ENCODE results near the gene SLC16A1. TPM values are rescaled to one million over a fixed set of nuclear protein-coding genes. Genes with fewer than 3 reads are reported as not detected.

Gene SLC16A1
- total and polyA plus RNA-seq, 2 of the 8 experiments (the other 6 are each of a cell fraction or from before 2014, with no cell fraction given) = 435 to 545 TPM

DNA sequence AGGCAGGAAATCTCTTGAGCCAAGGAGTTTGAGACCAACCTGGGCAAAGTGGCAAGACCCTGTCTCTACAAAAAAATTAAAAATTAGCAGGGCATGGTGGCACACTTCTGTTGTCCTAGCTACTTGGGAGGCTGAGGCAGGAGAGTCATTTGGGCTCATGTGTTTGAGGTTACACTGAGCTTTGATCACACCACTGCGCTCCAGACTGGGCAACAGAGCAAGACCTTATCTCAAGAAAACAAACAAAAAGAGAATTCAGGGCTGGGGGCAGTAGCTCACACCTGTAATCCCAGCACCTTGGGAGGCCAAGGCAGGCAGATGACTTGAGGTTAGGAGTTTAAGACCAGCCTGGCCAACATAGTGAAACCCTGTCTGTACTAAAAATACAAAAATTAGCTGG is 17.8 kb upstream of the SLC16A1 start (continued):
- no peak for TF ChIP-seq RAD21 (IDR thresholded peaks at IDR 0.05 in 1 of 2, conservative IDR thresholded peaks at IDR 0.05 in 1 of 2; ENCODE audit: low read depth in 2 of 2, low read length in 2 of 2)
- TF ChIP-seq, protein P1, sequence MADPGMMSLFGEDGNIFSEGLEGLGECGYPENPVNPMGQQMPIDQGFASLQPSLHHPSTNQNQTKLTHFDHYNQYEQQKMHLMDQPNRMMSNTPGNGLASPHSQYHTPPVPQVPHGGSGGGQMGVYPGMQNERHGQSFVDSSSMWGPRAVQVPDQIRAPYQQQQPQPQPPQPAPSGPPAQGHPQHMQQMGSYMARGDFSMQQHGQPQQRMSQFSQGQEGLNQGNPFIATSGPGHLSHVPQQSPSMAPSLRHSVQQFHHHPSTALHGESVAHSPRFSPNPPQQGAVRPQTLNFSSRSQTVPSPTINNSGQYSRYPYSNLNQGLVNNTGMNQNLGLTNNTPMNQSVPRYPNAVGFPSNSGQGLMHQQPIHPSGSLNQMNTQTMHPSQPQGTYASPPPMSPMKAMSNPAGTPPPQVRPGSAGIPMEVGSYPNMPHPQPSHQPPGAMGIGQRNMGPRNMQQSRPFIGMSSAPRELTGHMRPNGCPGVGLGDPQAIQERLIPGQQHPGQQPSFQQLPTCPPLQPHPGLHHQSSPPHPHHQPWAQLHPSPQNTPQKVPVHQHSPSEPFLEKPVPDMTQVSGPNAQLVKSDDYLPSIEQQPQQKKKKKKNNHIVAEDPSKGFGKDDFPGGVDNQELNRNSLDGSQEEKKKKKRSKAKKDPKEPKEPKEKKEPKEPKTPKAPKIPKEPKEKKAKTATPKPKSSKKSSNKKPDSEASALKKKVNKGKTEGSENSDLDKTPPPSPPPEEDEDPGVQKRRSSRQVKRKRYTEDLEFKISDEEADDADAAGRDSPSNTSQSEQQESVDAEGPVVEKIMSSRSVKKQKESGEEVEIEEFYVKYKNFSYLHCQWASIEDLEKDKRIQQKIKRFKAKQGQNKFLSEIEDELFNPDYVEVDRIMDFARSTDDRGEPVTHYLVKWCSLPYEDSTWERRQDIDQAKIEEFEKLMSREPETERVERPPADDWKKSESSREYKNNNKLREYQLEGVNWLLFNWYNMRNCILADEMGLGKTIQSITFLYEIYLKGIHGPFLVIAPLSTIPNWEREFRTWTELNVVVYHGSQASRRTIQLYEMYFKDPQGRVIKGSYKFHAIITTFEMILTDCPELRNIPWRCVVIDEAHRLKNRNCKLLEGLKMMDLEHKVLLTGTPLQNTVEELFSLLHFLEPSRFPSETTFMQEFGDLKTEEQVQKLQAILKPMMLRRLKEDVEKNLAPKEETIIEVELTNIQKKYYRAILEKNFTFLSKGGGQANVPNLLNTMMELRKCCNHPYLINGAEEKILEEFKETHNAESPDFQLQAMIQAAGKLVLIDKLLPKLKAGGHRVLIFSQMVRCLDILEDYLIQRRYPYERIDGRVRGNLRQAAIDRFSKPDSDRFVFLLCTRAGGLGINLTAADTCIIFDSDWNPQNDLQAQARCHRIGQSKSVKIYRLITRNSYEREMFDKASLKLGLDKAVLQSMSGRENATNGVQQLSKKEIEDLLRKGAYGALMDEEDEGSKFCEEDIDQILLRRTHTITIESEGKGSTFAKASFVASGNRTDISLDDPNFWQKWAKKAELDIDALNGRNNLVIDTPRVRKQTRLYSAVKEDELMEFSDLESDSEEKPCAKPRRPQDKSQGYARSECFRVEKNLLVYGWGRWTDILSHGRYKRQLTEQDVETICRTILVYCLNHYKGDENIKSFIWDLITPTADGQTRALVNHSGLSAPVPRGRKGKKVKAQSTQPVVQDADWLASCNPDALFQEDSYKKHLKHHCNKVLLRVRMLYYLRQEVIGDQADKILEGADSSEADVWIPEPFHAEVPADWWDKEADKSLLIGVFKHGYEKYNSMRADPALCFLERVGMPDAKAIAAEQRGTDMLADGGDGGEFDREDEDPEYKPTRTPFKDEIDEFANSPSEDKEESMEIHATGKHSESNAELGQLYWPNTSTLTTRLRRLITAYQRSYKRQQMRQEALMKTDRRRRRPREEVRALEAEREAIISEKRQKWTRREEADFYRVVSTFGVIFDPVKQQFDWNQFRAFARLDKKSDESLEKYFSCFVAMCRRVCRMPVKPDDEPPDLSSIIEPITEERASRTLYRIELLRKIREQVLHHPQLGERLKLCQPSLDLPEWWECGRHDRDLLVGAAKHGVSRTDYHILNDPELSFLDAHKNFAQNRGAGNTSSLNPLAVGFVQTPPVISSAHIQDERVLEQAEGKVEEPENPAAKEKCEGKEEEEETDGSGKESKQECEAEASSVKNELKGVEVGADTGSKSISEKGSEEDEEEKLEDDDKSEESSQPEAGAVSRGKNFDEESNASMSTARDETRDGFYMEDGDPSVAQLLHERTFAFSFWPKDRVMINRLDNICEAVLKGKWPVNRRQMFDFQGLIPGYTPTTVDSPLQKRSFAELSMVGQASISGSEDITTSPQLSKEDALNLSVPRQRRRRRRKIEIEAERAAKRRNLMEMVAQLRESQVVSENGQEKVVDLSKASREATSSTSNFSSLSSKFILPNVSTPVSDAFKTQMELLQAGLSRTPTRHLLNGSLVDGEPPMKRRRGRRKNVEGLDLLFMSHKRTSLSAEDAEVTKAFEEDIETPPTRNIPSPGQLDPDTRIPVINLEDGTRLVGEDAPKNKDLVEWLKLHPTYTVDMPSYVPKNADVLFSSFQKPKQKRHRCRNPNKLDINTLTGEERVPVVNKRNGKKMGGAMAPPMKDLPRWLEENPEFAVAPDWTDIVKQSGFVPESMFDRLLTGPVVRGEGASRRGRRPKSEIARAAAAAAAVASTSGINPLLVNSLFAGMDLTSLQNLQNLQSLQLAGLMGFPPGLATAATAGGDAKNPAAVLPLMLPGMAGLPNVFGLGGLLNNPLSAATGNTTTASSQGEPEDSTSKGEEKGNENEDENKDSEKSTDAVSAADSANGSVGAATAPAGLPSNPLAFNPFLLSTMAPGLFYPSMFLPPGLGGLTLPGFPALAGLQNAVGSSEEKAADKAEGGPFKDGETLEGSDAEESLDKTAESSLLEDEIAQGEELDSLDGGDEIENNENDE (IDR thresholded peaks at IDR 0.05; ENCODE audit: insufficient replicate concordance, low read length) = no peak
- TF ChIP-seq, protein P2, sequence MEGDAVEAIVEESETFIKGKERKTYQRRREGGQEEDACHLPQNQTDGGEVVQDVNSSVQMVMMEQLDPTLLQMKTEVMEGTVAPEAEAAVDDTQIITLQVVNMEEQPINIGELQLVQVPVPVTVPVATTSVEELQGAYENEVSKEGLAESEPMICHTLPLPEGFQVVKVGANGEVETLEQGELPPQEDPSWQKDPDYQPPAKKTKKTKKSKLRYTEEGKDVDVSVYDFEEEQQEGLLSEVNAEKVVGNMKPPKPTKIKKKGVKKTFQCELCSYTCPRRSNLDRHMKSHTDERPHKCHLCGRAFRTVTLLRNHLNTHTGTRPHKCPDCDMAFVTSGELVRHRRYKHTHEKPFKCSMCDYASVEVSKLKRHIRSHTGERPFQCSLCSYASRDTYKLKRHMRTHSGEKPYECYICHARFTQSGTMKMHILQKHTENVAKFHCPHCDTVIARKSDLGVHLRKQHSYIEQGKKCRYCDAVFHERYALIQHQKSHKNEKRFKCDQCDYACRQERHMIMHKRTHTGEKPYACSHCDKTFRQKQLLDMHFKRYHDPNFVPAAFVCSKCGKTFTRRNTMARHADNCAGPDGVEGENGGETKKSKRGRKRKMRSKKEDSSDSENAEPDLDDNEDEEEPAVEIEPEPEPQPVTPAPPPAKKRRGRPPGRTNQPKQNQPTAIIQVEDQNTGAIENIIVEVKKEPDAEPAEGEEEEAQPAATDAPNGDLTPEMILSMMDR (IDR thresholded peaks at IDR 0.05; ENCODE audit: control extremely low read depth in 1 of 3, insufficient read depth in 1 of 3, low read depth in 1 of 3, low read length in 3 of 3) = no peak

Measured in H1 (cell line).